ENCODE data around the gene ITFG1. TPM values are rescaled to one million over a fixed set of nuclear protein-coding genes. Genes with fewer than 3 reads are reported as not detected.

The ITFG1 gene
- total RNA-seq, 4 donors from 2014 or later: 27.4 to 47.0 (median 36.9) TPM

DNA sequence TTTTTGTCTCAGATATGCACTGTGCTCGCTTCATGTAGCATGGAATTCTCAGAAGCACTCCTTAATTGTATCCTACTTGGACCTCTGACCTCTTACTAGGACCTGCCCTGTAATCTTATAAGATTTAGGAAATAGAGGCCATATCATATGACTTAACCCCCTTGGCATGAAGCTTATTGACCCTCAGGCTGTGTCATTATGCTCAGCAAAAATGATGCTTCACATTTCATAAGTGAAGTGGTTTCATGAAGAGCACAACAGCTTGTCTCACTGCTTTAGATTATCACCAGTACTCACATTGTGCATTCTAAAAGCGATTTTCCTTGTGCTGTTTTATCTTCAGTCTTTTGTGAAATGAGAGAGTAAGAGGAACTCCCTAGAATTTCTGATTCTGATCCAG is 6.6 kb upstream of the ITFG1 start:
- Histone ChIP-seq H3K27me3 (no peaks in the 10 kb centered on the region), H3K4me3 (no peak overlapping the region), H3K9me3 (no peaks in the 10 kb centered on the region), H3K4me1 (peaks cover 33% of the 10 kb centered on the region), H3K36me3 (no peaks in the 10 kb centered on the region), H3K27ac (no peak overlapping the region)
- DNase-seq (ENCODE audit: low spot score in 2 of 2): no peak
- TF ChIP-seq EP300 (IDR thresholded peaks at IDR 0.05) (no peak), POLR2AphosphoS5 (IDR thresholded peaks at IDR 0.05) (no peak), POLR2A (IDR thresholded peaks at IDR 0.05) (no peak)
- TF ChIP-seq, protein P1, sequence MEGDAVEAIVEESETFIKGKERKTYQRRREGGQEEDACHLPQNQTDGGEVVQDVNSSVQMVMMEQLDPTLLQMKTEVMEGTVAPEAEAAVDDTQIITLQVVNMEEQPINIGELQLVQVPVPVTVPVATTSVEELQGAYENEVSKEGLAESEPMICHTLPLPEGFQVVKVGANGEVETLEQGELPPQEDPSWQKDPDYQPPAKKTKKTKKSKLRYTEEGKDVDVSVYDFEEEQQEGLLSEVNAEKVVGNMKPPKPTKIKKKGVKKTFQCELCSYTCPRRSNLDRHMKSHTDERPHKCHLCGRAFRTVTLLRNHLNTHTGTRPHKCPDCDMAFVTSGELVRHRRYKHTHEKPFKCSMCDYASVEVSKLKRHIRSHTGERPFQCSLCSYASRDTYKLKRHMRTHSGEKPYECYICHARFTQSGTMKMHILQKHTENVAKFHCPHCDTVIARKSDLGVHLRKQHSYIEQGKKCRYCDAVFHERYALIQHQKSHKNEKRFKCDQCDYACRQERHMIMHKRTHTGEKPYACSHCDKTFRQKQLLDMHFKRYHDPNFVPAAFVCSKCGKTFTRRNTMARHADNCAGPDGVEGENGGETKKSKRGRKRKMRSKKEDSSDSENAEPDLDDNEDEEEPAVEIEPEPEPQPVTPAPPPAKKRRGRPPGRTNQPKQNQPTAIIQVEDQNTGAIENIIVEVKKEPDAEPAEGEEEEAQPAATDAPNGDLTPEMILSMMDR (IDR thresholded peaks at IDR 0.05): no peak
- 85% methylated on average over 2 of the region's 2 CpGs for WGBS

- no peak for DNase-seq (ENCODE audit: low spot score in 2 of 2)
- WGBS: 86% methylated on average over 2 of the region's 2 CpGs
- H3K9me3 ChIP-seq: no peaks in the 10 kb centered on the region
- TF ChIP-seq EP300 (IDR thresholded peaks at IDR 0.05) (no peak), POLR2A (IDR thresholded peaks at IDR 0.05) (no peak), POLR2AphosphoS5 (IDR thresholded peaks at IDR 0.05) (no peak)
- TF ChIP-seq, protein P1 (IDR thresholded peaks at IDR 0.05): no peak
- H3K27me3 ChIP-seq: no peaks in the 10 kb centered on the region
- H3K27ac ChIP-seq: no peak overlapping the region
- H3K36me3 ChIP-seq: no peaks in the 10 kb centered on the region
- peaks cover 41% of the 10 kb centered on the region for H3K4me1 ChIP-seq
- H3K4me3 ChIP-seq: no peak overlapping the region
These were observed 5.2 kb upstream of the ITFG1 start for GRCh38 chr16:47465919-47466630.

- Histone ChIP-seq H3K36me3 (no peaks in the 10 kb centered on the region), H3K4me1 (peaks cover 55% of the 10 kb centered on the region), H3K9me3 (no peaks in the 10 kb centered on the region), H3K4me3 (no peak overlapping the region), H3K27me3 (no peaks in the 10 kb centered on the region), H3K27ac (no peak overlapping the region)
- DNase-seq (ENCODE audit: low spot score in 2 of 2): no peak
- WGBS: 58% methylated on average over 11 of the region's 11 CpGs
- TF ChIP-seq, protein P1 (IDR thresholded peaks at IDR 0.05): no peak
- TF ChIP-seq EP300 (IDR thresholded peaks at IDR 0.05) (no peak), POLR2A (IDR thresholded peaks at IDR 0.05) (no peak), POLR2AphosphoS5 (IDR thresholded peaks at IDR 0.05) (no peak)
These were observed 3.1 kb upstream of the ITFG1 start for GRCh38 chr16:47463771-47464624.

- TF ChIP-seq, protein P1 (IDR thresholded peaks at IDR 0.05): no peak
- TF ChIP-seq EP300 (IDR thresholded peaks at IDR 0.05) (no peak), POLR2A (IDR thresholded peaks at IDR 0.05) (no peak), POLR2AphosphoS5 (IDR thresholded peaks at IDR 0.05) (no peak)
- Histone ChIP-seq H3K4me3 (peak overlapping the region; percentile 95), H3K27ac (peak overlapping the region; percentile 100), H3K4me1 (peaks cover 50% of the 10 kb centered on the region), H3K27me3 (no peaks in the 10 kb centered on the region), H3K9me3 (no peaks in the 10 kb centered on the region), H3K36me3 (peaks cover 4% of the 10 kb centered on the region)
- 2% methylated on average over 17 of the region's 17 CpGs for WGBS
- no peak for DNase-seq (ENCODE audit: low spot score in 2 of 2)
These were observed 869 bp upstream of the ITFG1 start for GRCh38 chr16:47461598-47462266.

DNA sequence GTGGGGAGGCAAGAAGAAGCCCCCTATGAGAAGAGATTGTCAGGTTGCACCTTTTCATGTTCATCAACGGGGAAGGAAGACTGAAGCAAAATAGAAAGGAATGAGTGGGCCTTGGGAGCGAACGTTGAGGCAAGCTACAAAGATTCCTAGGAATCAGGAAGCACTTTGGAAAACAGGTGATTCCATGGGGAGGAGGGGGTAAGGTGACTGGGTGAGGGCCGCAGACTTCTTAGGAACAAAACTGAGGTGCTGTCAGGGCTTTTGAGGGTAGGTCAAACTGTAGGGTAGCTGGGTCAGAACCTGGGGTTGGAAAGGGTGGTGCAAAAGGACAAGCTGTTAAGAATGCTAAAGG is 528 bp downstream of the ITFG1 start:
- peaks cover 50% of the 10 kb centered on the region for H3K4me1 ChIP-seq

More for the DNA sequence above, 528 bp downstream of the ITFG1 start:
- under 1% methylated on average over 4 of the region's 4 CpGs for WGBS
- Histone ChIP-seq H3K27me3 (no peaks in the 10 kb centered on the region), H3K4me3 (peak overlapping the region; percentile 95), H3K36me3 (peaks cover 4% of the 10 kb centered on the region), H3K9me3 (no peaks in the 10 kb centered on the region), H3K27ac (peak overlapping the region; percentile 100)
- TF ChIP-seq POLR2AphosphoS5 (IDR thresholded peaks at IDR 0.05): no peak
- TF ChIP-seq, protein P1 (IDR thresholded peaks at IDR 0.05): no peak
- no peak for TF ChIP-seq EP300 (IDR thresholded peaks at IDR 0.05)
- no peak for TF ChIP-seq POLR2A (IDR thresholded peaks at IDR 0.05)
- no peak for DNase-seq (ENCODE audit: low spot score in 2 of 2)

Measured in suprapubic skin (tissue), 4 donors.